Breast epithelium (tissue), 3 donors: ENCODE data around the gene APC2.

Experiments used
- POLR2A ChIP-seq: fragments of 450-650 bp; IDR thresholded peaks from one replicate; pipeline ENCODE4 v1.6.1; 2016; ENCODE audit warnings: antibody characterized with exemption, mild to moderate bottlenecking, moderate library complexity
- POLR2AphosphoS5 ChIP-seq, 3 donors: sonication (generic); formaldehyde crosslinking; IDR thresholded peaks; one replicate each; pipeline ENCODE4 v1.6.1; 2017; ENCODE audit warnings: antibody characterized with exemption in 3 of 3
- TF ChIP-seq, protein P1 (sequence below), 3 donors: fragments of 450-650 bp; IDR thresholded peaks; one replicate each; pipeline ENCODE4 v1.5.1; 2016 to 2017; ENCODE audit warnings: antibody characterized with exemption in 3 of 3, mild to moderate bottlenecking in 3 of 3, moderate library complexity in 3 of 3

GRCh38 chr19:1437609-1438008 is 12.3 kb upstream of the APC2 start:
- TF ChIP-seq, protein P1, sequence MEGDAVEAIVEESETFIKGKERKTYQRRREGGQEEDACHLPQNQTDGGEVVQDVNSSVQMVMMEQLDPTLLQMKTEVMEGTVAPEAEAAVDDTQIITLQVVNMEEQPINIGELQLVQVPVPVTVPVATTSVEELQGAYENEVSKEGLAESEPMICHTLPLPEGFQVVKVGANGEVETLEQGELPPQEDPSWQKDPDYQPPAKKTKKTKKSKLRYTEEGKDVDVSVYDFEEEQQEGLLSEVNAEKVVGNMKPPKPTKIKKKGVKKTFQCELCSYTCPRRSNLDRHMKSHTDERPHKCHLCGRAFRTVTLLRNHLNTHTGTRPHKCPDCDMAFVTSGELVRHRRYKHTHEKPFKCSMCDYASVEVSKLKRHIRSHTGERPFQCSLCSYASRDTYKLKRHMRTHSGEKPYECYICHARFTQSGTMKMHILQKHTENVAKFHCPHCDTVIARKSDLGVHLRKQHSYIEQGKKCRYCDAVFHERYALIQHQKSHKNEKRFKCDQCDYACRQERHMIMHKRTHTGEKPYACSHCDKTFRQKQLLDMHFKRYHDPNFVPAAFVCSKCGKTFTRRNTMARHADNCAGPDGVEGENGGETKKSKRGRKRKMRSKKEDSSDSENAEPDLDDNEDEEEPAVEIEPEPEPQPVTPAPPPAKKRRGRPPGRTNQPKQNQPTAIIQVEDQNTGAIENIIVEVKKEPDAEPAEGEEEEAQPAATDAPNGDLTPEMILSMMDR (IDR thresholded peaks at IDR 0.05): no peak
- TF ChIP-seq POLR2A: no peak
- TF ChIP-seq POLR2AphosphoS5 (IDR thresholded peaks at IDR 0.05): no peak
